A673 (cell line): Measurements from ENCODE around the gene ARHGAP22.

Experiments
- EZH2 ChIP-seq: fragments of 200-600 bp; sonication (generic); IDR thresholded peaks from 2 replicates; pipeline ENCODE4 v1.6.1; 2017; ENCODE audit warnings: borderline replicate concordance, low read depth, mild to moderate bottlenecking, mixed read lengths, antibody characterized with exemption, low read length; ENCODE audit not compliant: poor library complexity, severe bottlenecking
- TF ChIP-seq, protein P1 (sequence below): fragments of 300-800, 200-600 bp; sonication (generic); conservative IDR thresholded peaks from 2 replicates; pipeline ENCODE4 v1.5.1; 2017; ENCODE audit warnings: low read depth, mild to moderate bottlenecking, antibody characterized with exemption, low read length, moderate library complexity, mixed read lengths

DNA sequence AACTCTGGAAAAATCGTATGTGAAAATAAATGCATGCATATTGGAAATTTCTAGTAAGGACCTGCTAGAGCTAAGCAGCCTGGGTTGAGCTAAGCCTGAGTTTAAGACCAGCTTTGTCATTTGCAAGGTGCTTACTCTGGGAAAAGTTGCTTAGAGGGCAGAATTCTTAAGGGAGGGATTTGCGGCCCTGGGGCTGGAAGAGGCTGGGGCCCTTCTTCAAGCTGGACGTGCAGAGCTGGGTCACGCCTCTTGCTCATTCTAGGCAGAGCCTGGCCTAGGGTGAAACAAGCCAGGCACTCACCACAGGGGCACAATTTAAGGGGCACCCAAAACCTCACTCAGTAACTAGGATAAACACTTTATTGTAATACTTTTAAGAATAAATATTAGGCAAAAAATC is 137.2 kb downstream of the ARHGAP22 start:
- TF ChIP-seq, protein P1, sequence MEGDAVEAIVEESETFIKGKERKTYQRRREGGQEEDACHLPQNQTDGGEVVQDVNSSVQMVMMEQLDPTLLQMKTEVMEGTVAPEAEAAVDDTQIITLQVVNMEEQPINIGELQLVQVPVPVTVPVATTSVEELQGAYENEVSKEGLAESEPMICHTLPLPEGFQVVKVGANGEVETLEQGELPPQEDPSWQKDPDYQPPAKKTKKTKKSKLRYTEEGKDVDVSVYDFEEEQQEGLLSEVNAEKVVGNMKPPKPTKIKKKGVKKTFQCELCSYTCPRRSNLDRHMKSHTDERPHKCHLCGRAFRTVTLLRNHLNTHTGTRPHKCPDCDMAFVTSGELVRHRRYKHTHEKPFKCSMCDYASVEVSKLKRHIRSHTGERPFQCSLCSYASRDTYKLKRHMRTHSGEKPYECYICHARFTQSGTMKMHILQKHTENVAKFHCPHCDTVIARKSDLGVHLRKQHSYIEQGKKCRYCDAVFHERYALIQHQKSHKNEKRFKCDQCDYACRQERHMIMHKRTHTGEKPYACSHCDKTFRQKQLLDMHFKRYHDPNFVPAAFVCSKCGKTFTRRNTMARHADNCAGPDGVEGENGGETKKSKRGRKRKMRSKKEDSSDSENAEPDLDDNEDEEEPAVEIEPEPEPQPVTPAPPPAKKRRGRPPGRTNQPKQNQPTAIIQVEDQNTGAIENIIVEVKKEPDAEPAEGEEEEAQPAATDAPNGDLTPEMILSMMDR = no peak
- no peak for TF ChIP-seq EZH2
